Immature natural killer cell (primary cell): ENCODE measurements around the gene HDAC4. TPM values are rescaled to one million over a fixed set of nuclear protein-coding genes. Genes with fewer than 3 reads are reported as not detected.
A peak's percentile ranks its signal among the peaks of the same experiment; 100 is the strongest.
"Not testable (repeated sequence)": the region's sequence is repeated elsewhere in the genome, so short reads cannot be mapped to it uniquely, and the experiment has no call there.

Experiments used
- DNase-seq, 3 donors: peaks; one replicate each; pipeline ENCODE4 v3.0.0; 2022; ENCODE audit warnings: mixed read lengths in 1 of 3
- H3K27ac Mint-ChIP-seq, 6 donors: one replicate each; pipeline ENCODE4 v1.8.0; 2020; ENCODE audit warnings: mixed read lengths in 6 of 6, mild to moderate bottlenecking in 5 of 6, inconsistent platforms in 4 of 6, moderate library complexity in 3 of 6
- H3K27me3 Mint-ChIP-seq, 3 donors: one replicate each; pipeline ENCODE4 v1.8.0; 2020 to 2021; ENCODE audit warnings: low read depth in 3 of 3, mild to moderate bottlenecking in 3 of 3, mixed read lengths in 3 of 3, moderate library complexity in 3 of 3, inconsistent platforms in 1 of 3
- H3K36me3 Mint-ChIP-seq, 3 donors: one replicate each; pipeline ENCODE4 v1.8.0; 2020; ENCODE audit warnings: mixed read lengths in 3 of 3, inconsistent platforms in 2 of 3, mild to moderate bottlenecking in 2 of 3
- H3K4me1 Mint-ChIP-seq, 2 donors: one replicate each; pipeline ENCODE4 v1.8.0; 2020; ENCODE audit warnings: inconsistent platforms in 2 of 2, mild to moderate bottlenecking in 2 of 2, mixed read lengths in 2 of 2, moderate library complexity in 1 of 2
- H3K4me3 Mint-ChIP-seq, 5 donors: one replicate each; pipeline ENCODE4 v1.8.0; 2020; ENCODE audit warnings: mild to moderate bottlenecking in 5 of 5, mixed read lengths in 5 of 5, inconsistent platforms in 3 of 5, moderate library complexity in 3 of 5
- H3K9me3 Mint-ChIP-seq, 6 donors: one replicate each; pipeline ENCODE4 v1.8.0; 2020; ENCODE audit warnings: mild to moderate bottlenecking in 6 of 6, mixed read lengths in 6 of 6, inconsistent platforms in 4 of 6, moderate library complexity in 3 of 6
- polyA plus RNA-seq, 3 donors: library from polyadenylated mRNA; unstranded; fragments of 300-500 nt; fragmentation: Illumina TruSeq; gene quantifications; one replicate each; pipeline ENCODE4 v1.2.3, GENCODE V29; 2021

The HDAC4 gene
- polyA plus RNA-seq, 3 donors from 2014 or later: 1.9 to 8.1 (median 5.1) TPM

DNA sequence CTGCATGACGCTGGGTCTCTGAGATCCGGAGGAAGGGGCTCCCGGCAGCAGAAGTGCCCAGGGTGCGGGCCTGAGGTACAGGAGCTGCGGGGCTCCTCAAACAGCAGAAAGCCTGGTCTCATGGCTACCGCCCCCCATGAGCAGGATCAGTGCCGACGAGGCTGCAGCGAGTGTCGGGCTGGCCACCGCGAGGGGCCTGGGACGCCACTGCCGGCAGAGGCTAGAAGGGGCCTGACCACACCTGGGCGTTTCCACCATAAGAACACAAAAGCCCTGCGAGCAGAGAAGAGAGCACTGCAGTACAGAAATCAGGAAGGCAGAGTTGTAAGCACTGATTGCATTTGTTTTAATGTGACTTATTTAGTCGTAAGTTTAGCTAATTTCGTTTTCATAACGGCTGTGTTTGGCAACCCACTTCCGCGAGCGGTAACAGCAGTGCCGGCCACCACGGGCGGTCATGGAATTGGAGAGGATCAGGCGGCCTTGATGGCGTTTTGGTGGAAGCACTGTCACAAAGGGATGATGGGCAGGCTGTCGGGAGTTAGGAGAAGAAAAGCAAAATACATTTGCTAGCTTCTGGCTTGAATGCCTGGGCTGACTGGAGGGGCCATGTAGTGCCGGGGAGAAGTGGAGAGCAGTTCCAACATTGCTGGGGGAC lies 117.4 kb downstream of the HDAC4 start:
- Mint-ChIP-seq H3K27me3 (peaks cover 1 to 3% (median 2%) of the 10 kb centered on the region in 3 donors), H3K4me3 (no peak overlapping the region), H3K4me1 (peaks cover 43 to 44% of the 10 kb centered on the region in 2 donors), H3K27ac (peak overlapping the region in 1 of 6 donors; percentile 67), H3K9me3 (no peaks in the 10 kb centered on the region), H3K36me3 (no peaks in the 10 kb centered on the region)
- no peak for DNase-seq

GRCh38 chr2:239282448-239283287 lies 118.2 kb downstream of the HDAC4 start:
- Mint-ChIP-seq H3K4me3 (no peak overlapping the region), H3K27me3 (peaks cover 3 to 6% (median 5%) of the 10 kb centered on the region in 3 donors), H3K4me1 (peaks cover 36 to 47% of the 10 kb centered on the region in 2 donors), H3K27ac (no peak overlapping the region), H3K9me3 (no peaks in the 10 kb centered on the region), H3K36me3 (no peaks in the 10 kb centered on the region)
- DNase-seq: no peak

DNA sequence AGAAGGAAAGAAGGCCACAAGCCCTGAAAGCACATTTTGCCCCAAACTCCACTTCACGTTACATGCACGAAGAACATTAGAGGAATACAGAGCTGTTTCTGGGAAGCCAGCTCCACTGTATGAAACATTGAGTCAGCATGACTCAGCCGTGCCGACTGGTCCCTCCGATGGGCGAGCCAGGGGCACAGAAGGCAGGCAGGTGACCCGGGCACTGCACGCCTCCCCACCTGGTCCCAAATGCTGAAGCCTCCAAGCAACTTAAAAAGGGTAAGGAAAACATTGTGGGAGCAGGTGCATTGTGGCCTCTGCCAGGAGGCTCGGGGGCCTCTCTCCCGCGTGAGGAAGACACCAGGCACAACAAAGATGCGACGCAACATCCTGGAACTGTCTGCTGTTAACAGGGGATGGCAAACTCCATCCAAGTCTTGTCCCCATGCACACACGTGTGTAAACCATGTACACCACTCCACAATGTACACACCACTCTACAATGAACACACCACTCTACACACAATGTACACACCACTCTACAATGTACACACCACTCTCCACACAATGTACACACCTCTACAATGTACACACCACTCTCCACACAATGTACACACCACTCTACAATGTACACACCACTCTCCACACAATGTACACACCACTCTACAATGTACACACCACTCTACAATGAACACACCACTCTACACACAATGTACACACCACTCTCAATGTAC lies 120.4 kb downstream of the HDAC4 start:
- H3K9me3 Mint-ChIP-seq, DNase-seq, H3K27ac Mint-ChIP-seq, H3K36me3 Mint-ChIP-seq, H3K27me3 Mint-ChIP-seq, H3K4me3 Mint-ChIP-seq: not testable (repeated sequence)
- H3K4me1 Mint-ChIP-seq: peaks cover 15 to 49% of the 10 kb centered on the region in 2 donors

- Mint-ChIP-seq H3K27ac (peak overlapping the region; percentile 43 to 95 (median 92)), H3K9me3 (no peaks in the 10 kb centered on the region), H3K36me3 (no peaks in the 10 kb centered on the region), H3K4me3 (no peak overlapping the region), H3K4me1 (peaks cover 7 to 47% of the 10 kb centered on the region in 2 donors), H3K27me3 (peaks cover 5 to 11% (median 10%) of the 10 kb centered on the region in 3 donors)
- DNase-seq: no peak
These were observed 121.1 kb downstream of the HDAC4 start for GRCh38 chr2:239279508-239280295.

DNA sequence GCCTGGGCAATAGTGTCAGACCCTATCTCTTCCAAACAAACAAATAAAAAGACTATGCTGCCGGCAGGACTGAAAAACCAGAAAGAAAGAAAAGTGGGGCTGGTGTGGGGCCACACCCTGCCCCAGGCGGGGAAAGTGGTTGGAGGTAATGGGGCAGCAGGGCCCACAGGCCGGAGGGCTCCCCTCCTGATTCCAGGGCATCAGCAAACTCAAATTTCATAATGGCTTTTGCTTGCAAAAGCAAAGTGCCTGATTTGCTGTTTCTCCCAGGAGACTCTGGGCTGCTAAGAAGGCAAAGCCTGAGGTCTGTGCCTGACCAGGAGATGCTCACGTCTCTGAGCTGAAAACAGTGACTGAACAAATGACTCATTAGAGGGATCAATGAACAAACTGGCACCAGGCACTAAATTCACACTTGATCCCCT lies 121.9 kb downstream of the HDAC4 start:
- Mint-ChIP-seq H3K4me1 (peaks cover 4 to 54% of the 10 kb centered on the region in 2 donors), H3K9me3 (no peaks in the 10 kb centered on the region), H3K27me3 (peaks cover 5 to 11% (median 10%) of the 10 kb centered on the region in 3 donors), H3K4me3 (peak overlapping the region in 3 of 5 donors; percentile 12 to 86 (median 25)), H3K27ac (peak overlapping the region; percentile 43 to 95 (median 92)), H3K36me3 (no peaks in the 10 kb centered on the region)
- no peak for DNase-seq

GRCh38 chr2:239278361-239278760 lies 122.5 kb downstream of the HDAC4 start:
- peaks cover 7 to 12% (median 11%) of the 10 kb centered on the region in 3 donors for H3K27me3 Mint-ChIP-seq
- DNase-seq: no peak
- H3K36me3 Mint-ChIP-seq: no peaks in the 10 kb centered on the region
- H3K4me1 Mint-ChIP-seq: peaks cover under 1 to 59% of the 10 kb centered on the region in 2 donors
- H3K4me3 Mint-ChIP-seq: peak overlapping the region in 3 of 5 donors; percentile 26 to 86 (median 72)
- H3K9me3 Mint-ChIP-seq: no peaks in the 10 kb centered on the region
- H3K27ac Mint-ChIP-seq: peak overlapping the region; percentile 86 to 95 (median 93)

DNA sequence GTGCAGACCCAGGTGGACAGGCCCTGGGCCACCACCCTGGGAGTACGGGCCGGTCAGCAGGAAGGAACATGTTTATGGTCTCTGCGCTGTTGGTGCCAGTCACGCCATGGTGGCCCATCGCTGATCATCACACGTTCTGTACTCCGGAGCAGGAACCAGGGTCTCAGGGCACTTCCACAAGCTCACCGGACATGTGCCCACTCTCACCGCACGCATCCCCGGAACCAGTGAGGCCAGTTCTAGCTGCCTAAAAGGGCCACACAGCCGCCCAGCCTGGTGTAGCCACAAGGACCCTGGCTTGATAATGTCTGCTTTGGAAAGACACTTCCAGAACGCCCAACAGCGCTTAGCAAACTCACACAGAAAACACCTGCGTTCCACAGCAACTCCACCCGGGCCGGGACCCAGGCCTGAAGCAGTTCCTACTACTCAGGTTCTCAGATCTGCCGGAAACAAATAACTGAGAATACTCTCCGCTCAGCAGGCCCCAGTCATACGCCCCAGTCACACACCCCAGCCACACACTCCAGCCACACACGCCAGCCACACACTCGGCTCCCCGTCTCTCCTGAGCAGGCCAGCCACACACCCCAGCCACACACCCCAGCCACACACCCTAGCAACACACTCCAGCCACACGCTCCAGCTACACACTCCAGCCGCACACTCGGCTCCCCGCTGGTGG lies 123.3 kb downstream of the HDAC4 start:
- H3K27me3 Mint-ChIP-seq: peaks cover 7 to 12% (median 12%) of the 10 kb centered on the region in 3 donors
- peak; percentile 54 to 75 (median 73) for DNase-seq
- H3K4me1 Mint-ChIP-seq: peaks cover 0 to 68% of the 10 kb centered on the region in 2 donors
- peak overlapping the region; percentile 68 to 86 (median 75) for H3K4me3 Mint-ChIP-seq
- H3K27ac Mint-ChIP-seq: peak overlapping the region; percentile 86 to 95 (median 93)
- no peaks in the 10 kb centered on the region for H3K9me3 Mint-ChIP-seq
- no peaks in the 10 kb centered on the region for H3K36me3 Mint-ChIP-seq

DNA sequence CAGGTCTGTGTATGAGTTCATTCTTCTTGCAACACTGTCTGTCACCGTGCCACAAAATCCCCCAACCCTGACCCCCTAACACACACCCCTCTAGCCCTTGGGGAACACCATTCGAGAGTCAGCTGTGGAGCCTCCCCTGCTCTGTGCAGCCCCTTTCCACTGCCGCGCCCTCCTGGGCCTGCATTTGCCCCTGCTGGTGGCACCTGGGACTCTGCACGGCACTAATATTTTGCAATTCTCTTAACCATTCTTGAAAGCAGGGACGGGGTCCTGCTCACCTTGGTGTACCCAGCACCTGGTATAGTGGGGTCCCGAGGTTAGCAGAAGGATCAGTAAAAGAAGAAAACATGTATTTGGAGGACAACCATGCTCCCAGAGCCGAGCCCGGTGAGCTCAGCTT lies 124.0 kb downstream of the HDAC4 start:
- DNase-seq: no peak
- Mint-ChIP-seq H3K4me1 (peaks cover 0 to 73% of the 10 kb centered on the region in 2 donors), H3K36me3 (peaks cover 0 to 4% (median 0%) of the 10 kb centered on the region in 3 donors), H3K27ac (peak overlapping the region; percentile 86 to 95 (median 93)), H3K4me3 (peak overlapping the region in 4 of 5 donors; percentile 68 to 86 (median 76)), H3K9me3 (no peaks in the 10 kb centered on the region), H3K27me3 (peaks cover 7 to 12% (median 12%) of the 10 kb centered on the region in 3 donors)

- DNase-seq: no peak
- H3K4me1 Mint-ChIP-seq: peaks cover 0 to 75% of the 10 kb centered on the region in 2 donors
These were observed 124.7 kb downstream of the HDAC4 start for GRCh38 chr2:239275847-239276831.

GRCh38 chr2:239275044-239275685 lies 125.7 kb downstream of the HDAC4 start:
- peaks cover 6 to 79% of the 10 kb centered on the region in 2 donors for H3K4me1 Mint-ChIP-seq
- H3K4me3 Mint-ChIP-seq: peak overlapping the region; percentile 73 to 87 (median 79)
- peak; percentile 76 to 89 (median 85) for DNase-seq
- H3K27me3 Mint-ChIP-seq: peaks cover 8 to 12% (median 12%) of the 10 kb centered on the region in 3 donors
- no peaks in the 10 kb centered on the region for H3K9me3 Mint-ChIP-seq
- peaks cover 0 to 9% (median 0%) of the 10 kb centered on the region in 3 donors for H3K36me3 Mint-ChIP-seq
- H3K27ac Mint-ChIP-seq: peak overlapping the region; percentile 94 to 100 (median 96)

More at GRCh38 chr2:239275847-239276831, 124.7 kb downstream of the HDAC4 start:
- Mint-ChIP-seq H3K36me3 (peaks cover 0 to 4% (median 0%) of the 10 kb centered on the region in 3 donors), H3K4me3 (peak overlapping the region; percentile 24 to 87 (median 79)), H3K27me3 (peaks cover 7 to 12% (median 12%) of the 10 kb centered on the region in 3 donors), H3K9me3 (no peaks in the 10 kb centered on the region), H3K27ac (peak overlapping the region; percentile 94 to 100 (median 96))
